PC-3 (cell line): ENCODE results near the gene MAN2C1. TPM values are rescaled to one million over a fixed set of nuclear protein-coding genes. Genes with fewer than 3 reads are reported as not detected.

Experiments used
- ATAC-seq: fragments of 200-7000 bp; cut with Tn5 transposase; 2 replicates; pipeline ENCODE4 v1.9.1; 2020; ENCODE audit warnings: mild to moderate bottlenecking, moderate library complexity
- BruUV-seq: library from RNA; stranded (reverse); fragments of 400-500 nt; replicated peaks from 2 replicates; lab custom pipeline; 2021; lab: Mats Ljungman, UMichigan
- CTCF ChIA-PET: fragments of 300-600 bp; sonication (Branson Sonifier 250); formaldehyde crosslinking; loops from one replicate; lab custom pipeline; 2022; ENCODE audit warnings: antibody characterized with exemption; lab: Charles Lee
- POLR2A ChIA-PET: fragments of 300-600 bp; sonication (Branson Sonifier 250); formaldehyde crosslinking; loops from one replicate; lab custom pipeline; 2022; ENCODE audit warnings: antibody characterized with exemption; ENCODE audit not compliant: unreplicated experiment; lab: Charles Lee
- DNase-seq: peaks from one replicate; pipeline ENCODE4 v3.0.0-alpha.2; 2015
- H2AFZ ChIP-seq: fragments of 300-600 bp; sonication (generic); 2 replicates; pipeline ENCODE4 v1.6.0; 2016; ENCODE audit warnings: antibody characterized with exemption, low read length
- H3F3A ChIP-seq: fragments of 300-600 bp; sonication (generic); one replicate; pipeline ENCODE4 v1.6.0; 2017; ENCODE audit warnings: antibody characterized with exemption, low read length, control low read depth, mild to moderate bottlenecking; ENCODE audit not compliant: unreplicated experiment
- H3K27ac ChIP-seq: fragments of 300-600 bp; sonication (generic); 2 replicates; pipeline ENCODE4 v1.5.1; 2016; ENCODE audit warnings: mild to moderate bottlenecking, low read length
- H3K27me3 ChIP-seq: fragments of 300-600 bp; sonication (generic); 2 replicates; pipeline ENCODE4 v1.6.1; 2016; ENCODE audit warnings: low read length, mixed read lengths
- H3K36me3 ChIP-seq: fragments of 300-600 bp; sonication (generic); 2 replicates; pipeline ENCODE4 v1.6.1; 2016; ENCODE audit warnings: low read depth, mixed run types, low read length, mixed read lengths
- H3K4me1 ChIP-seq: fragments of 300-600 bp; sonication (generic); 2 replicates; pipeline ENCODE4 v1.5.1; 2016; ENCODE audit warnings: low read length; ENCODE audit not compliant: insufficient read depth
- H3K4me2 ChIP-seq: fragments of 300-600 bp; sonication (generic); 2 replicates; pipeline ENCODE4 v1.6.0; 2016; ENCODE audit warnings: low read length
- H3K4me3 ChIP-seq: fragments of 300-600 bp; sonication (generic); 2 replicates; pipeline ENCODE4 v1.5.1; 2016; ENCODE audit warnings: mild to moderate bottlenecking, low read length, mixed read lengths
- H3K79me2 ChIP-seq: fragments of 300-600 bp; sonication (generic); 2 replicates; pipeline ENCODE4 v1.6.1; 2017; ENCODE audit warnings: low read length, mixed read lengths
- H3K9ac ChIP-seq: fragments of 300-600 bp; sonication (generic); 2 replicates; pipeline ENCODE4 v1.6.0; 2016; ENCODE audit warnings: mild to moderate bottlenecking, low read length
- H3K9me2 ChIP-seq: fragments of 300-600 bp; sonication (generic); replicated peaks from 2 replicates; pipeline ENCODE4 v1.6.1; 2016; ENCODE audit warnings: mixed run types, low read length, mixed read lengths
- H3K9me3 ChIP-seq: fragments of 300-600 bp; sonication (generic); 2 replicates; pipeline ENCODE4 v1.6.1; 2016; ENCODE audit warnings: low read length, mixed read lengths
- H4K20me1 ChIP-seq: fragments of 300-600 bp; sonication (generic); 2 replicates; pipeline ENCODE4 v1.6.1; 2016; ENCODE audit warnings: low read length, mixed read lengths
- CTCF ChIP-seq: fragments of 300-600 bp; sonication (generic); conservative IDR thresholded peaks from 2 replicates; pipeline ENCODE4 v1.5.1; 2017; ENCODE audit warnings: antibody characterized with exemption, low read depth, mild to moderate bottlenecking, low read length
- EZH2 ChIP-seq: fragments of 300-600 bp; sonication (generic); IDR thresholded peaks from one replicate; pipeline ENCODE4 v1.6.1; 2017; ENCODE audit warnings: antibody characterized with exemption, mild to moderate bottlenecking, low read length; ENCODE audit not compliant: unreplicated experiment
- EZH2phosphoT487 ChIP-seq: fragments of 300-600 bp; sonication (generic); IDR thresholded peaks from 2 replicates; pipeline ENCODE4 v1.6.1; 2018; ENCODE audit warnings: mild to moderate bottlenecking, antibody characterized with exemption, low read length, borderline replicate concordance
- intact Hi-C: fragments of 100-400 bp; cut with micrococcal nuclease; formaldehyde crosslinking; loops from 2 replicates; pipeline ENCODE4 v1.9.0; 2023
- total RNA-seq: library from RNA; depleted of rRNA; stranded (reverse); fragments of >200 nt; gene quantifications from 2 replicates; pipeline ENCODE4 v1.2.3, GENCODE V29; 2014

The MAN2C1 gene
- total RNA-seq, 1 experiment from 2014 or later, result 126 TPM

DNA sequence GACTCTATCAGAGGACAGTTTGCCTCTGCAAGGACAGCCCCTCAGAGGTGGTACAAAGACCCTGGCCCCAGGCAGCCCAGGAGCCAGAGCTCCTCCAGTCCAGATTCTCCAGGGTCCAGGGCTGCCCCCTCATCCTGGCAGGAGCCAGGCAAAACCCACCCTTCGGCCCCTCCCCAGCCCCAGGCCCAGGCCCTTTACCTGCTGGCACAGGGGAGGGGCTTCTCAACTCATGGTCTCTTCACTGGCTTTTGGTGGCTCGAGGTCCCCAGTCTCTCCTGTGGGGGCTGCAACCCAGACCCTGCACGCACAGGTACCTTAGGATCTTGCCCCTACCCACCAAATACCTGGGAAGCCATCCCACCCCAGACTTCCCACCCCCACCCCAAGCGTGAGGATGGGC lies 13.0 kb downstream of the MAN2C1 start:
- Histone ChIP-seq H3K9ac (no peak overlapping the region), H4K20me1 (no peaks in the 10 kb centered on the region), H2AFZ (no peak overlapping the region), H3K36me3 (peaks cover 6% of the 10 kb centered on the region; the same call in 1 of the 2 replicates), H3K9me3 (no peaks in the 10 kb centered on the region), H3K4me2 (no peak overlapping the region), H3F3A (no peaks in the 10 kb centered on the region), H3K4me1 (no peaks in the 10 kb centered on the region), H3K27ac (no peak overlapping the region), H3K79me2 (no peaks in the 10 kb centered on the region), H3K27me3 (no peaks in the 10 kb centered on the region), H3K4me3 (no peak overlapping the region), H3K9me2 (no peaks in the 10 kb centered on the region)
- CTCF ChIA-PET, result no interaction called here
- DNase-seq (no peak), ATAC-seq (no peak)
- POLR2A ChIA-PET, result no interaction called here
- no TSS peak for BruUV-seq
- intact Hi-C loops, result no loop called here
- TF ChIP-seq EZH2 (no peak), CTCF (no peak), EZH2phosphoT487 (no peak)

DNA sequence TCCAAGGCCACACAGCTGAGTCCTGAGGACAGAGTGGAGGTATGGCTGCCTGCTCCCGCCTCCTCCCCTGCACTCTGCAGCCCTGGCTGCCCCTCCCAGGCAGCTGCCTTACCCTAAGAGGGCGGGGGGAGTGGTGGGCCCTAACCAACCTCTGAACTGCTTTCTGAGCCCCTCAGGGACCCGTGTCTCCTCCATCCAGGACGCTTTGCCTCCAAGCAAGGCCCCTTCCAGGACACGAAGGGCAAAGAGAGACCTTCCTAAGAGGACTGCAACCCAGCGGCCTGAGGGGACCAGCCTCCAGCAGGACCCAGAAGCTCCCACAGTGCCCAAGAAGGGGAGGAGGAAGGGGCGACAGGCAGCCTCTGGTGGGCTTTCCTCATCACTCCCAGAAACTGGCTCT lies 14.0 kb downstream of the MAN2C1 start:
- DNase-seq, result no peak
- BruUV-seq, result no TSS peak
- Histone ChIP-seq H3K36me3 (peaks cover 6% of the 10 kb centered on the region; the same call in 1 of the 2 replicates), H3K9ac (no peak overlapping the region), H3K9me2 (no peaks in the 10 kb centered on the region), H3K4me2 (no peak overlapping the region), H3K27ac (no peak overlapping the region), H3F3A (no peaks in the 10 kb centered on the region), H3K4me3 (no peak overlapping the region), H3K79me2 (no peaks in the 10 kb centered on the region), H3K27me3 (no peaks in the 10 kb centered on the region), H3K4me1 (no peaks in the 10 kb centered on the region), H4K20me1 (no peaks in the 10 kb centered on the region), H3K9me3 (no peaks in the 10 kb centered on the region), H2AFZ (no peak overlapping the region)
- TF ChIP-seq CTCF (no peak), EZH2 (no peak), EZH2phosphoT487 (no peak)
- ATAC-seq, result no peak
- intact Hi-C loops, result no loop called here
- CTCF ChIA-PET, result no interaction called here
- POLR2A ChIA-PET, result no interaction called here

- BruUV-seq, result no TSS peak
- CTCF ChIA-PET, result no interaction called here
- no peaks in the 10 kb centered on the region for H4K20me1 ChIP-seq
- H3K9me3 ChIP-seq, result no peaks in the 10 kb centered on the region
- DNase-seq (no peak), ATAC-seq (no peak)
- TF ChIP-seq CTCF, result no peak
- TF ChIP-seq EZH2, result no peak
- H3K27me3 ChIP-seq, result no peaks in the 10 kb centered on the region
- intact Hi-C loops, result no loop called here
- H3F3A ChIP-seq, result no peaks in the 10 kb centered on the region
- no peak overlapping the region for H3K4me2 ChIP-seq
- POLR2A ChIA-PET, result no interaction called here
- H3K9ac ChIP-seq, result no peak overlapping the region
- peaks cover 3% of the 10 kb centered on the region; the same call in 1 of the 2 replicates for H3K36me3 ChIP-seq
- H3K4me3 ChIP-seq, result no peak overlapping the region
- H3K9me2 ChIP-seq, result no peaks in the 10 kb centered on the region
- no peak overlapping the region for H2AFZ ChIP-seq
- H3K4me1 ChIP-seq, result no peaks in the 10 kb centered on the region; the same call in 1 of the 2 replicates
- no peak overlapping the region for H3K27ac ChIP-seq
- no peaks in the 10 kb centered on the region for H3K79me2 ChIP-seq
Observed at GRCh38 chr15:75353604-75354003, 14.8 kb downstream of the MAN2C1 start.
